ENCODE results near the gene LRRN4CL.
"Not testable (repeated sequence)": the region's sequence is repeated elsewhere in the genome, so short reads cannot be mapped to it uniquely, and the experiment has no call there.

LRRN4CL gene

GRCh38 chr11:62689421-62690183, at the start of gene LRRN4CL:
Gene LRRN4CL (minus strand): TSS chr11:62689530. CDS start chr11:62688508, 1,022 bp downstream.
- DNase-seq: peak; percentile 87

- DNase-seq: no peak
Measured at GRCh38 chr11:62737196-62737595, 47.9 kb upstream of the LRRN4CL start.

- no peak for DNase-seq
Measured at GRCh38 chr11:62732830-62733229, 43.5 kb upstream of the LRRN4CL start.

GRCh38 chr11:62730076-62730475, 40.7 kb upstream of the LRRN4CL start:
- not testable (repeated sequence) for DNase-seq

GRCh38 chr11:62728171-62728988, 39.0 kb upstream of the LRRN4CL start, which contains the start of gene TTC9C:
Gene TTC9C (plus strand): TSS chr11:62728486. CDS start chr11:62728849, 363 bp downstream.
- DNase-seq: peak; percentile 91

GRCh38 chr11:62727872-62728170, 38.5 kb upstream of the LRRN4CL start:
- peak; percentile 93 for DNase-seq

- DNase-seq: peak; percentile 99
Measured at GRCh38 chr11:62727165-62727871, 38.0 kb upstream of the LRRN4CL start, which contains the start of gene HNRNPUL2. Gene HNRNPUL2 (minus strand): TSS chr11:62727457. CDS start chr11:62727156, 301 bp downstream.

- DNase-seq: no peak
Measured at GRCh38 chr11:62726915-62727164, 37.5 kb upstream of the LRRN4CL start.

GRCh38 chr11:62726156-62726914, 37.0 kb upstream of the LRRN4CL start:
- no peak for DNase-seq

GRCh38 chr11:62725646-62726045, 36.3 kb upstream of the LRRN4CL start:
- DNase-seq: no peak

- no peak for DNase-seq
Measured at GRCh38 chr11:62724171-62724570, 34.8 kb upstream of the LRRN4CL start.

- no peak for DNase-seq
Measured at GRCh38 chr11:62721994-62722393, 32.7 kb upstream of the LRRN4CL start.

GRCh38 chr11:62719302-62719978, 30.1 kb upstream of the LRRN4CL start:
- no peak for DNase-seq

GRCh38 chr11:62716816-62717215, 27.5 kb upstream of the LRRN4CL start:
- DNase-seq: no peak

- DNase-seq: no peak
Measured at GRCh38 chr11:62716206-62716605, 26.9 kb upstream of the LRRN4CL start.

- no peak for DNase-seq
Measured at GRCh38 chr11:62715150-62716130, 26.1 kb upstream of the LRRN4CL start.

- no peak for DNase-seq
Measured at GRCh38 chr11:62713343-62713742, 24.0 kb upstream of the LRRN4CL start.

- no peak for DNase-seq
Measured at GRCh38 chr11:62712861-62713260, 23.5 kb upstream of the LRRN4CL start.

GRCh38 chr11:62712276-62712812, 23.0 kb upstream of the LRRN4CL start:
- DNase-seq: no peak

- DNase-seq: no peak
Measured at GRCh38 chr11:62710001-62710345, 20.6 kb upstream of the LRRN4CL start.

Measured in left hindlimb (tissue), 1 donor.